Measurements from ENCODE around the gene FAM83B.
"Not testable (repeated sequence)": the region's sequence is repeated elsewhere in the genome, so short reads cannot be mapped to it uniquely, and the experiment has no call there.

The FAM83B gene

DNA sequence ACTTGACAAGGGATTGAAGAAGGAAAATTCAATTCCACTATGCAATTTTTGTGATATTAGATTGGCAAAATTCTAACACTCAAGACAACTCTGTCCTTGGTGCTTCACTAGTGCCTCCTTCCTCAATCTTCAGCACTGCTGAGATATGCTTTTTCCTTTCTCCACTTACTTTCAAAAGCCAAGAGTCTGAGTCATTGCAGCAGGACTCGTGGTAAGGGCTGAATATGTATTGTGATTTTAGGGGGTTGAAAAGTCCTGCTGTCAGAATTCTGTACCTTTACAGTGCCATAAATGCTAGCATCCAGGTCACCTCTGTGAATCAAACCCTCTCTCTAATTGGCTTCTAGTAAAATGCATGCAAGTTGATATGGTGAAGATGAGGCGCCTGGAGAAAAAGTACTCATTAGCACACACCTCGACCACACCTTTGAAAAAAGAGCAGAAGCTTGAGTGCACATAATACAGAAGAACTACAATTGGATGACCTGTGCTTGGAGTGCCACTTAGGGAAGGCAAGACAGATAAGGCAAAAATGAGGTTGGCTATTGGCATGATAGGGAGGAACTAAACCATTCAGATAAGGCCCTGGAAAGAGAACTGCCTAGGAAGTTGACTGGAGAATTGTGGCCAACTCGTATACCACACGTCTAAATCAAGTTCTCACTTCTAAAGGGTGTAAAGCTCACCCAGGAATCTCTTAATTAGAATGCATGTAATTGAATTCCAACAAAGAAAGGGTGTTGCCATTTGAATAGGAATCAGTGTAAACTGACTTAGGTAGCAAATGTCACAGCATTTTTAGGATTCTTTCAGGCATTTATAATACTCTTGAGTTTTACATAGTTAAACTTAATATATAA lies 43.6 kb upstream of the FAM83B start:
- DNase-seq (ENCODE audit: low spot score), result peak; percentile 16
- TF ChIP-seq, protein P1, sequence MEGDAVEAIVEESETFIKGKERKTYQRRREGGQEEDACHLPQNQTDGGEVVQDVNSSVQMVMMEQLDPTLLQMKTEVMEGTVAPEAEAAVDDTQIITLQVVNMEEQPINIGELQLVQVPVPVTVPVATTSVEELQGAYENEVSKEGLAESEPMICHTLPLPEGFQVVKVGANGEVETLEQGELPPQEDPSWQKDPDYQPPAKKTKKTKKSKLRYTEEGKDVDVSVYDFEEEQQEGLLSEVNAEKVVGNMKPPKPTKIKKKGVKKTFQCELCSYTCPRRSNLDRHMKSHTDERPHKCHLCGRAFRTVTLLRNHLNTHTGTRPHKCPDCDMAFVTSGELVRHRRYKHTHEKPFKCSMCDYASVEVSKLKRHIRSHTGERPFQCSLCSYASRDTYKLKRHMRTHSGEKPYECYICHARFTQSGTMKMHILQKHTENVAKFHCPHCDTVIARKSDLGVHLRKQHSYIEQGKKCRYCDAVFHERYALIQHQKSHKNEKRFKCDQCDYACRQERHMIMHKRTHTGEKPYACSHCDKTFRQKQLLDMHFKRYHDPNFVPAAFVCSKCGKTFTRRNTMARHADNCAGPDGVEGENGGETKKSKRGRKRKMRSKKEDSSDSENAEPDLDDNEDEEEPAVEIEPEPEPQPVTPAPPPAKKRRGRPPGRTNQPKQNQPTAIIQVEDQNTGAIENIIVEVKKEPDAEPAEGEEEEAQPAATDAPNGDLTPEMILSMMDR (conservative IDR thresholded peaks at IDR 0.05; ENCODE audit: low read depth), result no peak
- ChIA-PET POLR2A (ENCODE audit: low non-redundant PET) (no interaction called here), CTCF (no interaction called here)
- no peak overlapping the region for H3K27ac ChIP-seq

DNA sequence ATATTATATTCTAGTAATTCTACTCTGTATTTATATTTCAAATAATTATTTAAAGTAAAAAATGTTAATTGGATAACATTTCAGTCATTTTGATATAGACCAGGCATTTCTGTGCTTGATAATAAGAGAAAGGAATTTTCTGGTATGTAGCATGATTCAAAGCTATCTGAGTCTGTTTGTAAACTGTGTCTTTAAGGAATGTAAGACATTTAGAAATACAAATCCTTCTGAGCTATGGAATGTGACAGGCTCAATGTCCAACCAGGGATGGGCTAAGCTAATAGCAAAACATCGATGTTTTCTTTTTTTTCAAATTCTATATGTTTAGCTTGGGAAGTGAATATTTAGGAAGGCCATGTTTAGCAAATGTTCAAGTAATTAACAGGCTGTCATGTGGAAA lies 41.5 kb upstream of the FAM83B start:
- DNase-seq (ENCODE audit: low spot score), result no peak
- ChIA-PET POLR2A (ENCODE audit: low non-redundant PET) (interaction anchor here (0.6 kb wide), 1 partner anchor 221 kb away, joined by 9 read pairs; no protein-coding TSS in a partner anchor), CTCF (interaction anchor here (1.1 kb wide), 1 partner anchor 87 kb away, joined by 3 read pairs; no protein-coding TSS in a partner anchor)
- TF ChIP-seq, protein P1 (conservative IDR thresholded peaks at IDR 0.05; ENCODE audit: low read depth), result no peak
- H3K27ac ChIP-seq, result no peak overlapping the region

DNA sequence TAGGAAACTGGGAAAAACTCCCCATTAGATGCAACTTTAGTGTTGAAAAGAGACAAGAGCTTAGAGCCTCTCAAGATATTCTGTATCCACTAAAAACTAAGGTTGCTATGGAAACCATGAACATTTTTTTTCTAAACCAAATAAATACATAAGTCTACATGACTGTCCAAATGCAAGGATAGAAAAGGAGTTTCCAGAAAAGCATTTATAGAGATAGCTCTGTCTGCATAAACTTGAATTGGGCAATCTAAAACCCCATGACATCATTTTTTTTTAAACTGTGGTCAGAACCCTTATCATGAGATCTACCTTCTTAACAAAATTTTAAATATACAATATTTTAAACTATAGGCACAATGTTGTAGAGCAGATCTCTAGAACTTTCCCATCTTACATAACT lies 36.4 kb upstream of the FAM83B start:
- ChIA-PET CTCF (no interaction called here), POLR2A (ENCODE audit: low non-redundant PET) (no interaction called here)
- no peak overlapping the region for H3K27ac ChIP-seq
- TF ChIP-seq, protein P1 (conservative IDR thresholded peaks at IDR 0.05; ENCODE audit: low read depth), result no peak
- DNase-seq (ENCODE audit: low spot score), result no peak

DNA sequence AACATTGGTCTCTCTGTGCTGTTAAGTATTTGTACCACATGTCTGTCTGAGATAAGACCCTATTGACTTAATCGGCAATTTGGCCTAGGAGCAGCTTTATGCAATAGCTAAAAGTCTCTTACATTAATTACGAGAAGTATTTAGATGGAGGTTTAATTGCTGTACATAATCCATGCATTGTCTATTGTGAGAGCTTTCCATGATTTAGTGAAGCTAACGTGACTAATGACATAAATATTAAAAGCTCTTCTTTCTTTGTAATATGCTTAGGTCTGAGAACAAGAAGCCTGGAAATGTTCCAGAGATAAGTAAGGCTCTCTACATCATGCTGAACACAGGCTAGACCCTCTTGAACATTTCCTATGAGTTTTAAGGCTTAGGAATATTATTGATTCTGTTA lies 32.7 kb upstream of the FAM83B start:
- no peak for DNase-seq (ENCODE audit: low spot score)
- CTCF ChIA-PET, result interaction anchor here (0.6 kb wide), 1 partner anchor 12 kb away, joined by 3 read pairs; no protein-coding TSS in a partner anchor
- TF ChIP-seq, protein P1 (conservative IDR thresholded peaks at IDR 0.05; ENCODE audit: low read depth), result no peak

DNA sequence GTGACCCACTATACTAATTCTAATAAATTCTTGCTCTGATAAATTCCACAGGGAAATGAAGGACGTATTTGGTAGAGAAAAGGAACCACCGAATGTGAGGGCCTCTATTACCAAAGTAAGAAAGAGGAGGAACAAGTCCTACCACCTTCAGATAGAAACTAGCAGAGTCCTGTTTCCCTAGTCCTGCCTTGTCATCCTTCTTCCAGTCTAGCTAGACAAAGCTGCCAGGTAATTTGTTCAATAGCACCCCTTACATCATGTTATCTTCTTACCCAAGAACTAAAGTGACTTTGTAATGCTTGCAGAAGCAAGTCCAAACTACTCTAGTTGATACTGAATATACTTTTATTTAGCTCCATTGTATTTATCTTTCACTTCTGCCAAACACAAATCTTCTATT lies 29.3 kb upstream of the FAM83B start:
- ChIA-PET CTCF (no interaction called here), POLR2A (ENCODE audit: low non-redundant PET) (no interaction called here)
- no peak for DNase-seq (ENCODE audit: low spot score)
- no peak overlapping the region for H3K27ac ChIP-seq
- TF ChIP-seq, protein P1 (conservative IDR thresholded peaks at IDR 0.05; ENCODE audit: low read depth), result no peak

More for the DNA sequence above, 32.7 kb upstream of the FAM83B start:
- H3K27ac ChIP-seq, result no peak overlapping the region
- POLR2A ChIA-PET (ENCODE audit: low non-redundant PET), result interaction anchor here (0.6 kb wide), 1 partner anchor 116 kb away, joined by 3 read pairs; no protein-coding TSS in a partner anchor

DNA sequence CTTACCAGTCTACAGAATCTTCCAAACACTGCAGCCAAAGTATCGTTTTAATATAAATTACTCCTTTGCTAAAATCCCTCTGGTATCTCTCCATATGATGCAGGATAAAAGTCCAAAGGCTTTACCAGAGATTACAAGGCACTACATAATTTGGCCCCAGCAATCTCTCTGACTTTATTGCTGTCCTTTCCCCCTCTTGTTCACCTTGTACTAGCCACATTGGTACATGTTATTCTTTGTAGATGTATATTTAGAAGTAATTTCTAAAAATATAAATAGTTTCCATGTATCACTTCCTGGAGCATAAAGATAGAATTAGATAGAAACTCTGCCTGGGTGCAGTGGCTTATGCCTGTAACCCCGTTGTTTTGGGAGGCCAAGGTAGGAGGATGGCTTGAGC lies 28.7 kb upstream of the FAM83B start:
- DNase-seq (ENCODE audit: low spot score), result no peak
- CTCF ChIA-PET, result no interaction called here
- POLR2A ChIA-PET (ENCODE audit: low non-redundant PET), result no interaction called here
- no peak overlapping the region for H3K27ac ChIP-seq
- TF ChIP-seq, protein P1 (conservative IDR thresholded peaks at IDR 0.05; ENCODE audit: low read depth), result no peak

DNA sequence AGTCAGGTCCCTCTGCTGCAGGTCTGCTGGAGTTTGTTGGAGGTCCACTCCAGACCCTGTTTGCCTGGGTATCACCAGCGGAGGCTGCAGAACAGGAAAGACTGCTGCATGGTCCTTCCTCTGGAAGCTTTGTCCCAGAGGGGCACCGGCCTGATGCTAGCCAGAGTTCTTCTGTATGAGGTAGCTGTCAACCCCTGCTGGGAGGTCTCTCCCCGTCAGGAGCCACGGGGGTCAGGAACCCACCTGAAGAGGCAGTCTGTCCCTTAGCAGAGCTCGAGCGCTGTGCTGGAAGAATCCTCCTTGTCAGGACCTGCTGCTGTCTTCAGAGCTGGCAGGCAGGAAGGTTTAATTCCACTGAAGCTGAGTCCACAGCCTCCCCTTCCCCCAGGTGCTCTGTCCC lies 22.3 kb upstream of the FAM83B start:
- DNase-seq (ENCODE audit: low spot score); CTCF ChIA-PET; H3K27ac ChIP-seq; POLR2A ChIA-PET (ENCODE audit: low non-redundant PET): not testable (repeated sequence)
